GM10266 (cell line): Measurements from ENCODE around the gene MTO1.
"Not testable (repeated sequence)": the region's sequence is repeated elsewhere in the genome, so short reads cannot be mapped to it uniquely, and the experiment has no call there.

Experiments used
- DNase-seq: peaks from one replicate; pipeline ENCODE4 v3.0.0; 2012; ENCODE audit errors: extremely low spot score
- CTCF ChIP-seq: IDR thresholded peaks from 2 replicates; pipeline ENCODE4 v1.5.1; 2012; ENCODE audit warnings: mild to moderate bottlenecking, low read depth; ENCODE audit not compliant: control insufficient read depth, insufficient read depth; ENCODE audit errors: missing control alignments

The MTO1 gene

GRCh38 chr6:73514746-73515110, 53.2 kb downstream of the MTO1 start:
- DNase-seq: no peak
- TF ChIP-seq CTCF: no peak

- no peak for TF ChIP-seq CTCF
- peak; percentile 37 for DNase-seq
These were observed 53.7 kb downstream of the MTO1 start for GRCh38 chr6:73515204-73515655.

GRCh38 chr6:73516514-73517489, 55.3 kb downstream of the MTO1 start:
- DNase-seq: no peak
- no peak for TF ChIP-seq CTCF

- DNase-seq: not testable (repeated sequence)
These were observed 56.8 kb downstream of the MTO1 start for GRCh38 chr6:73518100-73518981.

- DNase-seq: not testable (repeated sequence)
These were observed 57.7 kb downstream of the MTO1 start for GRCh38 chr6:73518982-73519881.

- peak; percentile 47 for DNase-seq
- TF ChIP-seq CTCF: no peak
These were observed 58.6 kb downstream of the MTO1 start for GRCh38 chr6:73519926-73520687.

GRCh38 chr6:73520688-73521350, 59.3 kb downstream of the MTO1 start, which contains the start of gene EEF1A1:
EEF1A1 (minus strand) TSS chr6:73521032; CDS start chr6:73520026, 1,006 bp downstream.
- no peak for TF ChIP-seq CTCF
- peak; percentile 94 for DNase-seq
